Measurements from ENCODE around the gene NTSR1. TPM values are rescaled to one million over a fixed set of nuclear protein-coding genes. Genes with fewer than 3 reads are reported as not detected.

NTSR1 gene
- total and polyA plus RNA-seq, 2 experiments from 2014 or later = 0.15 to 1.4 TPM

DNA sequence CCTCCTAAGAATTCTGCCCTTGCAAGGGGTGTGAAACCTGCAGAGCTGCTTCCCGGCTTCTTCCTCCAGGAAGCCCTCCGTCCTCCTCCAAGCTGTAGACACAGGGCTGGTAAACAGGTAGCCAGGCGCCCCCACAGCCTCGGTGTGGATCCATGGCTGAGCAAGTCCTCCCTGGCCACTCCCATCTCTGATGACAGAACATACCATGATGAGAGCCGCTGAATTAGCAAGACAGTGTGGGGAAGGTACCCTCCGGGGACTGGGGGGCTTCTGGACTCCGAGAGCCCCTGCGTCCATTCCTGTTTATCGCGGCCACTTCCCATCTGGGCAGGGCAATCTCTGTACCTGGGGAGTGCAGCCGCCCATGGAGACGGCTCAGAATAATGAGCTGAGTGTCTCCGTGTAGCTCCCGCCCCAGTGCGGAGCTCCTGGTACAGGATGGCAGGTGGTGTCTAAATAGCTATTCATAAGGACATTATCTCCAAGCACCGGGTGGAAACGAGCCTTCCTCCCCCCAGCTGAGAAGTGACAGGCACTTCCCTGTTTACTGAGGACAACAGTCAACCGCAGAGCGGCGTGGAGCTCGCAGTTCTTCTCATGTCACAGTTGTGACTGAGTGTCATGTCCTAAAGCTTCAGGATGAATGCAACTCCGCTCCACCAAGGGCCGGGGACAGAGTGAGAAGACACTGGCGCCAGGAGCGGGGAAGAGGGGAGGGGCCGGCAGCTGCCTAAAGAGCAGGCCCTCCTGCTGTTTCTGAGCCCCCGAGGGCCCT lies 22.7 kb upstream of the NTSR1 start (continued):
- TF ChIP-seq, protein P1, sequence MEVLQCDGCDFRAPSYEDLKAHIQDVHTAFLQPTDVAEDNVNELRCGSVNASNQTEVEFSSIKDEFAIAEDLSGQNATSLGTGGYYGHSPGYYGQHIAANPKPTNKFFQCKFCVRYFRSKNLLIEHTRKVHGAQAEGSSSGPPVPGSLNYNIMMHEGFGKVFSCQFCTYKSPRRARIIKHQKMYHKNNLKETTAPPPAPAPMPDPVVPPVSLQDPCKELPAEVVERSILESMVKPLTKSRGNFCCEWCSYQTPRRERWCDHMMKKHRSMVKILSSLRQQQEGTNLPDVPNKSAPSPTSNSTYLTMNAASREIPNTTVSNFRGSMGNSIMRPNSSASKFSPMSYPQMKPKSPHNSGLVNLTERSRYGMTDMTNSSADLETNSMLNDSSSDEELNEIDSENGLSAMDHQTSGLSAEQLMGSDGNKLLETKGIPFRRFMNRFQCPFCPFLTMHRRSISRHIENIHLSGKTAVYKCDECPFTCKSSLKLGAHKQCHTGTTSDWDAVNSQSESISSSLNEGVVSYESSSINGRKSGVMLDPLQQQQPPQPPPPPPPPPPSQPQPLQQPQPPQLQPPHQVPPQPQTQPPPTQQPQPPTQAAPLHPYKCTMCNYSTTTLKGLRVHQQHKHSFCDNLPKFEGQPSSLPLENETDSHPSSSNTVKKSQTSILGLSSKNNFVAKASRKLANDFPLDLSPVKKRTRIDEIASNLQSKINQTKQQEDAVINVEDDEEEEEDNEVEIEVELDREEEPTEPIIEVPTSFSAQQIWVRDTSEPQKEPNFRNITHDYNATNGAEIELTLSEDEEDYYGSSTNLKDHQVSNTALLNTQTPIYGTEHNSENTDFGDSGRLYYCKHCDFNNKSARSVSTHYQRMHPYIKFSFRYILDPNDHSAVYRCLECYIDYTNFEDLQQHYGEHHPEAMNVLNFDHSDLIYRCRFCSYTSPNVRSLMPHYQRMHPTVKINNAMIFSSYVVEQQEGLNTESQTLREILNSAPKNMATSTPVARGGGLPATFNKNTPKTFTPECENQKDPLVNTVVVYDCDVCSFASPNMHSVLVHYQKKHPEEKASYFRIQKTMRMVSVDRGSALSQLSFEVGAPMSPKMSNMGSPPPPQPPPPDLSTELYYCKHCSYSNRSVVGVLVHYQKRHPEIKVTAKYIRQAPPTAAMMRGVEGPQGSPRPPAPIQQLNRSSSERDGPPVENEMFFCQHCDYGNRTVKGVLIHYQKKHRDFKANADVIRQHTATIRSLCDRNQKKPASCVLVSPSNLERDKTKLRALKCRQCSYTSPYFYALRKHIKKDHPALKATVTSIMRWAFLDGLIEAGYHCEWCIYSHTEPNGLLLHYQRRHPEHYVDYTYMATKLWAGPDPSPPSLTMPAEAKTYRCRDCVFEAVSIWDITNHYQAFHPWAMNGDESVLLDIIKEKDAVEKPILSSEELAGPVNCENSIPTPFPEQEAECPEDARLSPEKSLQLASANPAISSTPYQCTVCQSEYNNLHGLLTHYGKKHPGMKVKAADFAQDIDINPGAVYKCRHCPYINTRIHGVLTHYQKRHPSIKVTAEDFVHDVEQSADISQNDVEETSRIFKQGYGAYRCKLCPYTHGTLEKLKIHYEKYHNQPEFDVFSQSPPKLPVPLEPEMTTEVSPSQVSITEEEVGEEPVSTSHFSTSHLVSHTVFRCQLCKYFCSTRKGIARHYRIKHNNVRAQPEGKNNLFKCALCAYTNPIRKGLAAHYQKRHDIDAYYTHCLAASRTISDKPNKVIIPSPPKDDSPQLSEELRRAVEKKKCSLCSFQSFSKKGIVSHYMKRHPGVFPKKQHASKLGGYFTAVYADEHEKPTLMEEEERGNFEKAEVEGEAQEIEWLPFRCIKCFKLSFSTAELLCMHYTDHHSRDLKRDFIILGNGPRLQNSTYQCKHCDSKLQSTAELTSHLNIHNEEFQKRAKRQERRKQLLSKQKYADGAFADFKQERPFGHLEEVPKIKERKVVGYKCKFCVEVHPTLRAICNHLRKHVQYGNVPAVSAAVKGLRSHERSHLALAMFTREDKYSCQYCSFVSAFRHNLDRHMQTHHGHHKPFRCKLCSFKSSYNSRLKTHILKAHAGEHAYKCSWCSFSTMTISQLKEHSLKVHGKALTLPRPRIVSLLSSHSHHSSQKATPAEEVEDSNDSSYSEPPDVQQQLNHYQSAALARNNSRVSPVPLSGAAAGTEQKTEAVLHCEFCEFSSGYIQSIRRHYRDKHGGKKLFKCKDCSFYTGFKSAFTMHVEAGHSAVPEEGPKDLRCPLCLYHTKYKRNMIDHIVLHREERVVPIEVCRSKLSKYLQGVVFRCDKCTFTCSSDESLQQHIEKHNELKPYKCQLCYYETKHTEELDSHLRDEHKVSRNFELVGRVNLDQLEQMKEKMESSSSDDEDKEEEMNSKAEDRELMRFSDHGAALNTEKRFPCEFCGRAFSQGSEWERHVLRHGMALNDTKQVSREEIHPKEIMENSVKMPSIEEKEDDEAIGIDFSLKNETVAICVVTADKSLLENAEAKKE (CRISPR knock-in tag; IDR thresholded peaks at IDR 0.05) = no peak
- TF ChIP-seq CREB1 (CRISPR knock-in tag; IDR thresholded peaks at IDR 0.05; ENCODE audit: low read depth) (no peak), NANOG (IDR thresholded peaks at IDR 0.05; ENCODE audit: borderline replicate concordance) (no peak)
- TF ChIP-seq, protein P2, sequence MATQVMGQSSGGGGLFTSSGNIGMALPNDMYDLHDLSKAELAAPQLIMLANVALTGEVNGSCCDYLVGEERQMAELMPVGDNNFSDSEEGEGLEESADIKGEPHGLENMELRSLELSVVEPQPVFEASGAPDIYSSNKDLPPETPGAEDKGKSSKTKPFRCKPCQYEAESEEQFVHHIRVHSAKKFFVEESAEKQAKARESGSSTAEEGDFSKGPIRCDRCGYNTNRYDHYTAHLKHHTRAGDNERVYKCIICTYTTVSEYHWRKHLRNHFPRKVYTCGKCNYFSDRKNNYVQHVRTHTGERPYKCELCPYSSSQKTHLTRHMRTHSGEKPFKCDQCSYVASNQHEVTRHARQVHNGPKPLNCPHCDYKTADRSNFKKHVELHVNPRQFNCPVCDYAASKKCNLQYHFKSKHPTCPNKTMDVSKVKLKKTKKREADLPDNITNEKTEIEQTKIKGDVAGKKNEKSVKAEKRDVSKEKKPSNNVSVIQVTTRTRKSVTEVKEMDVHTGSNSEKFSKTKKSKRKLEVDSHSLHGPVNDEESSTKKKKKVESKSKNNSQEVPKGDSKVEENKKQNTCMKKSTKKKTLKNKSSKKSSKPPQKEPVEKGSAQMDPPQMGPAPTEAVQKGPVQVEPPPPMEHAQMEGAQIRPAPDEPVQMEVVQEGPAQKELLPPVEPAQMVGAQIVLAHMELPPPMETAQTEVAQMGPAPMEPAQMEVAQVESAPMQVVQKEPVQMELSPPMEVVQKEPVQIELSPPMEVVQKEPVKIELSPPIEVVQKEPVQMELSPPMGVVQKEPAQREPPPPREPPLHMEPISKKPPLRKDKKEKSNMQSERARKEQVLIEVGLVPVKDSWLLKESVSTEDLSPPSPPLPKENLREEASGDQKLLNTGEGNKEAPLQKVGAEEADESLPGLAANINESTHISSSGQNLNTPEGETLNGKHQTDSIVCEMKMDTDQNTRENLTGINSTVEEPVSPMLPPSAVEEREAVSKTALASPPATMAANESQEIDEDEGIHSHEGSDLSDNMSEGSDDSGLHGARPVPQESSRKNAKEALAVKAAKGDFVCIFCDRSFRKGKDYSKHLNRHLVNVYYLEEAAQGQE (IDR thresholded peaks at IDR 0.05; ENCODE audit: unreplicated experiment) = no peak

Data from GM23338 (cell line).